Dermis microvascular lymphatic vessel endothelial cell (primary cell): Measurements from ENCODE around the gene SMARCAD1. TPM values are rescaled to one million over a fixed set of nuclear protein-coding genes. Genes with fewer than 3 reads are reported as not detected.

Experiments
- DNase-seq, 2 donors: peaks; one replicate each; pipeline versions ENCODE4 v3.0.0 to v3.0.0-alpha.2; 2010; ENCODE audit warnings: low read depth in 2 of 2
- total RNA-seq: library from RNA; depleted of rRNA; stranded (reverse); fragments of >200 nt; gene quantifications from 2 replicates; pipeline ENCODE4 v1.2.1, GENCODE V29; 2014

SMARCAD1 gene
- 26.3 and 28.6 TPM in 2 replicates for total RNA-seq

- DNase-seq, result peak; percentile 96 to 97
Measured at GRCh38 chr4:94207469-94208224, at the start of gene SMARCAD1. TSS of gene SMARCAD1 (plus strand) at chr4:94207865. CDS start at chr4:94208395, 530 bp downstream.

DNA sequence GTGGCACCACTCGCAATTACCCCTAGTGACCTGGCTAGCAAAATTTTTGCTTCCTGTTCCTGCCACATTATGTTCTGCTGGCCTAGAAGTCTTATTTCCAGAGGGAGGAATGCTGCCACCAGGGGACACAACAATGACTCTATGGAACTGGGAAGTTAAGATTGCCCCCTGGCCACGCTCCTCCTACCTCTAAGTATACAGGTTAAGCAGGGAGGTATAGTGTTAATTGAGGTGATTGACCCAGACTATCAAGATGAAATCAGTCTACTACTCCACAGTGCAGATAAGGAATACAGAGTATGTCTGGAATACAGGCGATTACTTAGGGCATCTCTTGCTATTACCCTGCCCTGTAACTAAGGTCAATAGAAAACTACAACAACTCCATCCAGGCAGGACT lies 48.8 kb upstream of the SMARCAD1 start:
- DNase-seq, result no peak

- DNase-seq, result no peak
Measured at GRCh38 chr4:94159790-94160189, 47.9 kb upstream of the SMARCAD1 start.

GRCh38 chr4:94160774-94161173 lies 46.9 kb upstream of the SMARCAD1 start:
- DNase-seq, result no peak

GRCh38 chr4:94165256-94165655 lies 42.4 kb upstream of the SMARCAD1 start:
- no peak for DNase-seq

GRCh38 chr4:94168321-94168720 lies 39.3 kb upstream of the SMARCAD1 start:
- no peak for DNase-seq

DNA sequence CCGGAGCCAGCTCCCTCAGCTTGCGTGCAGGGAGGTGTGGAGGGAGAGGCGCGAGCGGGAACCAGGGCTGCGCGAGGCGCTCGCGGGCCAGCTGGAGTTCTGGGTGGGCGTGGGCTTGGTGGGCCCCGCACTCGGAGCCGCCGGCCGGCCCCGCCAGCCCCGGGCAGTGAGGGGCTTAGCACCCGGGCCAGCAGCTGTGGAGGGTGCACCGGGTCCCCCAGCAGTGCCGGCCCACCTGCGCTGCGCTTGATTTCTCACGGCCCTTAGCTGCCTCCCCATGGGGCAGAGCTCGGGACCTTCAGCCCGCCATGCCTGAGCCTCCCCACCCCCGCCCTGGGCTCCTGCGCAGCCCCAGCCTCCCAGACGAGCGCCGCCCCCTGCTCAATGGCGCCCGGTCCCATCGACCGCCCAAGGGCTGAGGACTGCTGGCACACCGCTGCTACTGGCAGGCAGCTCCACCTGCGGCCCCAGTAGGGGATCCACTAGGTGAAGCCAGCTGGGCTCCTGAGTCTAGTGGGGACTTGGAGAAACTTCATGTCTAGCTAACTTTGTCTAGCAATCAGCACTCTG lies 37.8 kb upstream of the SMARCAD1 start:
- no peak for DNase-seq

DNA sequence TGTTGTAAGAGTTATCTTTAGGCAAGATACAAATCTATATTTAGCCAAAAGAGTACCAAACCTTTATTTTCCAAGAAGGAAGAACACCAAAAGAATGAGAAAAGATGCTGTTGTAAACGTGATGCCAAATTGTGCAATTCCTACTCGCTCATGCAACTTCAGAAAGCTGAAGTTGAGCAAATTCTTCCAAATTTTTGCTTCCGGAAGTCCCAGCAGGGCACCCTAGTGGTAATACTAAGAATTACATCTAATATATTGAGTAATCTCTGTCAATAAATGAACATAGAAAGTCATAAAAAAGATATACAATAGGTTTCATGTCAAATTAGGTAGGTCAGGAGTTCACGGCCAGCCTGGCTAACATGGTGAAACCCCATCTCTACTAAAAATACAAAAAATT lies 36.0 kb upstream of the SMARCAD1 start:
- no peak for DNase-seq

- DNase-seq, result no peak
Measured at GRCh38 chr4:94175553-94176261, 32.0 kb upstream of the SMARCAD1 start.

DNA sequence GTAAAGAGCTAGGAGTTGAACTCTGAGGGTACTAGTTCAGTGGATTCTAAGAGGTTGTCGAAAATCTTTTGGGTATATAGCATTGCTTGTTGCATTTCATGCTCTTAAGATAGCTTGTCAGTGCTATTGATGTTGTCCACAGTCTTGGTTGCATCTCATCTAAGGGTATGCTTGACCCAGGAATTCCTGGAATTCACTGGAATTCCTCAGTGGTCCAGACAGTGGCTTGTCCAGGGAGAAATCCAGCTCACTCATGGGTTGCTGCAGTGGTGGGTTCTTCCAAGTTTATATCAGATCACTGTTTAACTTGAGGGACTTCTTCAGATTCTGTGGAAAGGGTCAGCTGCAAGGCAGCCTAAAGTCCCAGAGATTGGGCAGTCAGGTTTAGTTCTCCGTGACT lies 29.8 kb upstream of the SMARCAD1 start:
- no peak for DNase-seq

DNA sequence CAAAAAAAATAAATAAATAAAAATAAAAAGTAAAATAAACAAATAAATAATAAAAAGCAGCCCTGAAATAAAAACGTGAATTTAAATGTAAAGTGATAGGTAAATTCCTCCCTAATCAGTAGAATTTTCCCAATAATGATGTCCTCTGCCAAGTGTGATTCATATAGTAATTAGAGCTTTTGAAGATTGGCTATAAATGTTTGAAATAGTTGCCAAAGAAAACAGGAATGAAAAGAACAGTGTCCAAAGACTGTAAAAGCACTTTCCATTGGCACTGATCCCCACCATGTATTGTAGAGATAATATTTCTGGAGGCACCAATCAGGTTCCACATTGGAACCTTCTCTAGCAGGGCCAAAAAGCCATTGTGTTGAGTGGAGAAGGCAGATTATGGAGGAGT lies 25.9 kb upstream of the SMARCAD1 start:
- DNase-seq, result peak in 1 of 2 donors; percentile 18

GRCh38 chr4:94202769-94203168 lies 4.9 kb upstream of the SMARCAD1 start:
- DNase-seq, result no peak

- DNase-seq, result no peak
Measured at GRCh38 chr4:94208266-94208665, 601 bp downstream of the SMARCAD1 start.

- no peak for DNase-seq
Measured at GRCh38 chr4:94208918-94209317, 1.3 kb downstream of the SMARCAD1 start.

DNA sequence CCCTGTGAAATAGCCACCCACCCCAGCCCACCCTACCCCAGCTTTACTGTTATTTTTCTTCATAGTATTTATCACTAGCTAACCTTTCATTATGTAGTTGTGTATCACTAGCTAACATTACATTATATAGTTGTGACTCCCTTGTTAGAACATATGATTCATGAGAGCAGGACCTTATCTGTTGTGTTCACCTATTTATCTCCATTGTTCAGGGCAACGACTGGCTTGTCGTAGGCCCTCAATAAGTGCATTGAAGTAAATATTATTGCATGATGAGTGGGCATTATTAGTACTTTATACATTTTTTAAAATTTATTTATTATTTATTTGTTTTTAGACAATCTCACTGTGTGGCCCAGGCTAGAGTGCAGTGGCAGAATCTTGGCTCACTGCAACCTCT lies 4.2 kb downstream of the SMARCAD1 start:
- DNase-seq, result no peak

GRCh38 chr4:94214703-94215319 lies 7.1 kb downstream of the SMARCAD1 start:
- DNase-seq, result no peak

DNA sequence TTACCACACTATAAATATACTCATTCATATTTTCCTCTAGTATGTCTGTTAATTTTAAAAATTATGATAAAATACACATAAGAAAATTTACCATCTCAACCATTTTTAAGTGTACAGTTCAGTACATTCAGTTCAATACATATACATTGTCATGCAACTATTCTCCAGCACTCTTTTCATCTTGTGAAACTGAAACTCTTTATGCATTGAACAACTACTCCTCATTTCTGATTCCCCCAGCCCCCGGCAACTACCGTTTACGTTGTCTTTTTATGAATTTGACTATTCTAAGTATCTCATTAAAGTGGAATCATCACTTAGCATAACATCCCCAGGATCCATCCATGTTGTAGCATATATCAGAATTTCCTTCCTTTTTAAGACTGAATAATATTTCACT lies 8.7 kb downstream of the SMARCAD1 start:
- DNase-seq, result no peak

- no peak for DNase-seq
Measured at GRCh38 chr4:94219402-94219801, 11.7 kb downstream of the SMARCAD1 start.

GRCh38 chr4:94221916-94222315 lies 14.3 kb downstream of the SMARCAD1 start:
- no peak for DNase-seq

DNA sequence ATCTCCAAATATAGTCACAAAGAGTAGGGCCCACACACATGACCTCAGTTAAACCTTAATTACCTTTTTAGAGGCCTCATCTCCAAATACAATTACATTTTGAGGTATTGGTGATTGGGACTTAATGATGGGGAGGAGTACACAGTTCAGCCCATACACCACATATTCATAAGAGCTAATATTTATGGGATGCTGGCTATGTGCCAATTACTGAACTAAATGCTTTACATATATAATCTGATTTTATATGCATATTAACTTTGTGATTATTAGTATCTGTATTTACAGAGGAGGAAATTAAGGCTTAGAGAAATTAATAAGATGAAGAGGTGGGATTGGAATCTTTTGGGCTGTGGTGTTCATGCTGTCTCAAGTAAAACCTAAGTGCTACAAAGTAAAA lies 17.8 kb downstream of the SMARCAD1 start:
- DNase-seq, result no peak

DNA sequence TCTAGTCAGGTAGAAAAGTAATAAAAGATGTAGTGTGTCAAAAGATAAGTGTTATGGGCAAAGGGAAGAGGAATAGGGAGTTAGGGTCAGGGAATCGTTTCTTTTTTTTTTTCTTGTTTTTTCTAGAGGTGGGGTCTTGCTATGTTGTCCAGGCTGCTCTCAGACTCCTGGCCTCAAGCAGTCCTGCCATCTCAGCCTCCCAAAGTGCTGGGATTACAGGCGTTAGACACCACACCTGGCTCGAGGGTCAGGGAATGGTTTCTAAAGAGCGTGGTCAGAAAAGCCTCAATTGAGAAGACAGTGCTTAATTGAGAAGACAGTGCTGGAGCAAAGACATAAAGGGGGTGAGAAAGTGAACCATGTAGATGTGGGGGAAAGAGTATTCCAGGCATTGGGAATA lies 19.1 kb downstream of the SMARCAD1 start:
- DNase-seq, result no peak

- DNase-seq, result no peak
Measured at GRCh38 chr4:94228493-94229216, 21.0 kb downstream of the SMARCAD1 start.
